Fibroblast of skin of left quadriceps (primary cell): ENCODE results near the gene SDK2.
"Not testable (repeated sequence)": the region's sequence is repeated elsewhere in the genome, so short reads cannot be mapped to it uniquely, and the experiment has no call there.

ENCODE experiments used
- DNase-seq, 2 experiments: peaks; one replicate each; pipeline ENCODE4 v3.0.0-alpha.2; 2013; ENCODE audit warnings: low read depth in 2 of 2

SDK2 gene

GRCh38 chr17:73480740-73481139 lies 163.5 kb downstream of the SDK2 start:
- DNase-seq, result no peak

GRCh38 chr17:73478768-73479424 lies 165.3 kb downstream of the SDK2 start:
- no peak for DNase-seq

GRCh38 chr17:73478334-73478733 lies 165.9 kb downstream of the SDK2 start:
- DNase-seq, result no peak

GRCh38 chr17:73476890-73477350 lies 167.3 kb downstream of the SDK2 start:
- no peak for DNase-seq

- peak; percentile 4 to 7 for DNase-seq
These were observed 169.8 kb downstream of the SDK2 start for GRCh38 chr17:73474370-73474988.

GRCh38 chr17:73472715-73473114 lies 171.5 kb downstream of the SDK2 start:
- DNase-seq, result not testable (repeated sequence)

GRCh38 chr17:73471924-73472323 lies 172.3 kb downstream of the SDK2 start:
- no peak for DNase-seq

- DNase-seq, result no peak
These were observed 173.9 kb downstream of the SDK2 start for GRCh38 chr17:73470316-73470826.

- DNase-seq, result no peak
These were observed 174.9 kb downstream of the SDK2 start for GRCh38 chr17:73469311-73469710.

GRCh38 chr17:73468221-73468620 lies 176.0 kb downstream of the SDK2 start:
- no peak for DNase-seq

- DNase-seq, result no peak
These were observed 176.6 kb downstream of the SDK2 start for GRCh38 chr17:73467651-73468050.

- DNase-seq, result no peak
These were observed 177.4 kb downstream of the SDK2 start for GRCh38 chr17:73466704-73467433.

GRCh38 chr17:73465953-73466230 lies 178.4 kb downstream of the SDK2 start:
- DNase-seq, result no peak

- DNase-seq, result no peak
These were observed 178.9 kb downstream of the SDK2 start for GRCh38 chr17:73465130-73465952.

- DNase-seq, result no peak
These were observed 179.8 kb downstream of the SDK2 start for GRCh38 chr17:73464447-73464846.

- DNase-seq, result no peak
These were observed 180.4 kb downstream of the SDK2 start for GRCh38 chr17:73463821-73464220.

GRCh38 chr17:73462823-73463222 lies 181.4 kb downstream of the SDK2 start:
- DNase-seq, result no peak

GRCh38 chr17:73459980-73460379 lies 184.3 kb downstream of the SDK2 start:
- no peak for DNase-seq

- no peak for DNase-seq
These were observed 188.5 kb downstream of the SDK2 start for GRCh38 chr17:73455767-73456166.

- no peak for DNase-seq
These were observed 189.1 kb downstream of the SDK2 start for GRCh38 chr17:73455050-73455687.

GRCh38 chr17:73453494-73453893 lies 190.8 kb downstream of the SDK2 start:
- not testable (repeated sequence) for DNase-seq

- no peak for DNase-seq
These were observed 191.2 kb downstream of the SDK2 start for GRCh38 chr17:73453090-73453489.
